ENCODE measurements around the gene PRDM16. TPM values are rescaled to one million over a fixed set of nuclear protein-coding genes. Genes with fewer than 3 reads are reported as not detected.

Gene PRDM16
- total and polyA plus RNA-seq, 2 of the 13 experiments (the other 11 are each of a cell fraction or from before 2014, with no cell fraction given): 0.15 to 0.81 TPM

DNA sequence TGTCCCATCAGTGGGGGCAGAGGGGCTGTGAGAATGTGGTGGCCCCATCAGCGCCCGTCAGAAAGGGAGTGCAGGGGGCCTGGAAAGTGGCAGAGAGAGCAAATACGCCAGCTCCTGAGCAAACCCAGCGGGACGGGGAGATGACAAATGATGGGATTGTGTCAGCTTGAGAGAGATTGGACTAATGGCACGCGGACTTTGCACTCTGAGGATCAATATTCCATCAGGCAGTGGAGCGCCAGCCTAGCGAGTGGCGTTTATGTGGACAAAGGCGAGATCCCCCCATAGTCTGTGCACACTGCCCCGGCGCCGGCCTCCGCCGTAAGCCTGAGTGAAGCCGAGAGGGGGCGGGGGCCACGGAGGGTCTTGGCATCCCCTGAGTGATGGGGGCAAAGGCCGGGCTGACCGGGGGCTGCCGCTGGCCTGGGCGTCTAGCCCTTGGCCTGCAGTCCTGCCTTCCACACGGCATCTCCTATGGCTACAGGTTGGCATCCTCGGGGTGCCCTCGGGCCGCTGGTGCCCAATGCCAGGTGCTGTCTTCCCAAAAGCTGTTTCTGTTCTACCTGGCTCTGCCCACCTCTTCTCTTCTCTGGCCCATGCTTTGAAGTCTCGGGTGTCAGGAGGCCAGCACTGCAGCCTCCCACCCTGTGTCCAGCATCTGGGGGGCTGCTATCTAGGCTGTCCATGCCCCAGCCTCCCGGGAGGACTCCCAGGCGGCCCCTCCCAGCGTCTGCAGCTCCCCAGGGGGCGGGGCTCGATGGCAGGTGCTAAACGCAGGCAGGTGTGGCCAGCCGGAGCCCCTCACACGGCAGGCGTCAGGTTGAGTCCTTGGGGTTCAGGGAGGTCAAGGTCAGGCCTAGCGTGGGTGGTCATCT is 46.5 kb downstream of the PRDM16 start (continued):
- TF ChIP-seq, protein P1, sequence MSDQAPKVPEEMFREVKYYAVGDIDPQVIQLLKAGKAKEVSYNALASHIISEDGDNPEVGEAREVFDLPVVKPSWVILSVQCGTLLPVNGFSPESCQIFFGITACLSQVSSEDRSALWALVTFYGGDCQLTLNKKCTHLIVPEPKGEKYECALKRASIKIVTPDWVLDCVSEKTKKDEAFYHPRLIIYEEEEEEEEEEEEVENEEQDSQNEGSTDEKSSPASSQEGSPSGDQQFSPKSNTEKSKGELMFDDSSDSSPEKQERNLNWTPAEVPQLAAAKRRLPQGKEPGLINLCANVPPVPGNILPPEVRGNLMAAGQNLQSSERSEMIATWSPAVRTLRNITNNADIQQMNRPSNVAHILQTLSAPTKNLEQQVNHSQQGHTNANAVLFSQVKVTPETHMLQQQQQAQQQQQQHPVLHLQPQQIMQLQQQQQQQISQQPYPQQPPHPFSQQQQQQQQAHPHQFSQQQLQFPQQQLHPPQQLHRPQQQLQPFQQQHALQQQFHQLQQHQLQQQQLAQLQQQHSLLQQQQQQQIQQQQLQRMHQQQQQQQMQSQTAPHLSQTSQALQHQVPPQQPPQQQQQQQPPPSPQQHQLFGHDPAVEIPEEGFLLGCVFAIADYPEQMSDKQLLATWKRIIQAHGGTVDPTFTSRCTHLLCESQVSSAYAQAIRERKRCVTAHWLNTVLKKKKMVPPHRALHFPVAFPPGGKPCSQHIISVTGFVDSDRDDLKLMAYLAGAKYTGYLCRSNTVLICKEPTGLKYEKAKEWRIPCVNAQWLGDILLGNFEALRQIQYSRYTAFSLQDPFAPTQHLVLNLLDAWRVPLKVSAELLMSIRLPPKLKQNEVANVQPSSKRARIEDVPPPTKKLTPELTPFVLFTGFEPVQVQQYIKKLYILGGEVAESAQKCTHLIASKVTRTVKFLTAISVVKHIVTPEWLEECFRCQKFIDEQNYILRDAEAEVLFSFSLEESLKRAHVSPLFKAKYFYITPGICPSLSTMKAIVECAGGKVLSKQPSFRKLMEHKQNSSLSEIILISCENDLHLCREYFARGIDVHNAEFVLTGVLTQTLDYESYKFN (CRISPR knock-in tag; conservative IDR thresholded peaks at IDR 0.05): peak; percentile 91
- TF ChIP-seq WIZ (CRISPR knock-in tag; IDR thresholded peaks at IDR 0.05): no peak
- no peak for TF ChIP-seq ZNF773 (CRISPR knock-in tag; IDR thresholded peaks at IDR 0.05; ENCODE audit: borderline replicate concordance)
- no peak for TF ChIP-seq ATF7 (IDR thresholded peaks at IDR 0.05)
- no peak for TF ChIP-seq ATF7 (CRISPR knock-in tag; IDR thresholded peaks at IDR 0.05)
- TF ChIP-seq SPEN (CRISPR knock-in tag; IDR thresholded peaks at IDR 0.05; ENCODE audit: low read depth): no peak; the same call in 1 of the 2 replicates

DNA sequence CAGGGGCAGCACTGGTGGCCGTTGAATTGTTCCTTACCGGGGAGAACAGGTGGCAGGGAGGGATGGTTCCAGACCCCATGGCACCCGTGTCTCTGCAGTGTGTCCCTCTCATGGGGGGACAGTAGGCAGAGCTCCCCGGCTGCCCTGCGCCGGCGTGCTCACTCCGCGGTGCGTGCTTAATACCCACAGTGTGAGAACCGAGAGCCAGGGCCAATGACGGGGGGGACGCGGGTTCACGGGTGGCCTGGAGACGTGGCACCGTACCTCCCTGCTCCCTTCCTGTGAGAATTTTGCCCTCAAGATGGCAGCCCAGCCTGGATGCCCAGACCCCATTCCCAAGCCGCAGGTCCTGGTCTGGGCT is 47.1 kb downstream of the PRDM16 start:
- Histone ChIP-seq H3K79me2 (ENCODE audit: insufficient read depth, low read length) (no peaks in the 10 kb centered on the region), H2AFZ (ENCODE audit: low read length) (no peak overlapping the region), H3K9me3 (ENCODE audit: low read length) (no peaks in the 10 kb centered on the region), H4K20me1 (ENCODE audit: insufficient read depth, low read length) (no peaks in the 10 kb centered on the region), H3K4me2 (ENCODE audit: low read depth, low read length) (no peak overlapping the region), H3K27me3 (ENCODE audit: control insufficient read depth in 1 of 2, insufficient read depth in 2 of 2, low read length in 2 of 2) (no peaks in the 10 kb centered on the region; a peak in 2 of 5 replicates), H3K27ac (ENCODE audit: extremely low read length, insufficient read depth, low read length) (no peak overlapping the region), H3K4me1 (ENCODE audit: insufficient read depth, low read length) (peaks cover 51% of the 10 kb centered on the region), H3K9ac (ENCODE audit: insufficient read depth, low read depth, low read length) (no peak overlapping the region), H3K36me3 (replicated peaks in 1 of 2; ENCODE audit: control insufficient read depth in 1 of 2, insufficient read depth in 2 of 2, low read length in 2 of 2) (no peaks in the 10 kb centered on the region), H3K4me3 (replicated peaks in 1 of 3; ENCODE audit: insufficient read depth in 1 of 3, low read depth in 2 of 3, low read length in 3 of 3) (no peak overlapping the region; a peak in 1 of 6 replicates)
- CTCF ChIA-PET (ENCODE audit: low intra/inter-chr PET ratio, low total read pairs): no interaction called here
- FAIRE-seq: no peak
- no peak for ATAC-seq
- in situ Hi-C loops (cut with HindIII; ENCODE audit: extremely low pct_ligation_motif_present, low pct_unique_long_range_greater_than_20kb) (no loop called here), intact Hi-C loops (cut with micrococcal nuclease; ENCODE audit: unreplicated experiment) (loop anchor here (10.0 kb wide), 1 partner anchor 59 kb away; no protein-coding TSS in a partner anchor)
- no TSS peak for BruUV-seq (replicated peaks)
- POLR2A ChIA-PET: interaction anchor here (1.6 kb wide), 1 partner anchor 233 kb away, joined by 3 read pairs; no protein-coding TSS in a partner anchor
- no peak for DNase-seq (ENCODE audit: low spot score)
- 84% methylated on average over 3 of the region's 18 CpGs for WGBS (ENCODE audit: low lambda C conversion rate)
- TF ChIP-seq SPEN (CRISPR knock-in tag; IDR thresholded peaks at IDR 0.05; ENCODE audit: low read depth) (no peak), PAF1 (CRISPR knock-in tag; IDR thresholded peaks at IDR 0.05) (no peak), ZNF746 (CRISPR knock-in tag; IDR thresholded peaks at IDR 0.05) (no peak), ZNF670 (CRISPR knock-in tag; IDR thresholded peaks at IDR 0.05; ENCODE audit: borderline replicate concordance) (no peak), ZNF616 (CRISPR knock-in tag; IDR thresholded peaks at IDR 0.05; ENCODE audit: low read depth) (no peak)
- TF ChIP-seq, protein P2, sequence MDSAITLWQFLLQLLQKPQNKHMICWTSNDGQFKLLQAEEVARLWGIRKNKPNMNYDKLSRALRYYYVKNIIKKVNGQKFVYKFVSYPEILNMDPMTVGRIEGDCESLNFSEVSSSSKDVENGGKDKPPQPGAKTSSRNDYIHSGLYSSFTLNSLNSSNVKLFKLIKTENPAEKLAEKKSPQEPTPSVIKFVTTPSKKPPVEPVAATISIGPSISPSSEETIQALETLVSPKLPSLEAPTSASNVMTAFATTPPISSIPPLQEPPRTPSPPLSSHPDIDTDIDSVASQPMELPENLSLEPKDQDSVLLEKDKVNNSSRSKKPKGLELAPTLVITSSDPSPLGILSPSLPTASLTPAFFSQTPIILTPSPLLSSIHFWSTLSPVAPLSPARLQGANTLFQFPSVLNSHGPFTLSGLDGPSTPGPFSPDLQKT (CRISPR knock-in tag; IDR thresholded peaks at IDR 0.05; ENCODE audit: borderline replicate concordance): no peak
- TF ChIP-seq, protein P3, sequence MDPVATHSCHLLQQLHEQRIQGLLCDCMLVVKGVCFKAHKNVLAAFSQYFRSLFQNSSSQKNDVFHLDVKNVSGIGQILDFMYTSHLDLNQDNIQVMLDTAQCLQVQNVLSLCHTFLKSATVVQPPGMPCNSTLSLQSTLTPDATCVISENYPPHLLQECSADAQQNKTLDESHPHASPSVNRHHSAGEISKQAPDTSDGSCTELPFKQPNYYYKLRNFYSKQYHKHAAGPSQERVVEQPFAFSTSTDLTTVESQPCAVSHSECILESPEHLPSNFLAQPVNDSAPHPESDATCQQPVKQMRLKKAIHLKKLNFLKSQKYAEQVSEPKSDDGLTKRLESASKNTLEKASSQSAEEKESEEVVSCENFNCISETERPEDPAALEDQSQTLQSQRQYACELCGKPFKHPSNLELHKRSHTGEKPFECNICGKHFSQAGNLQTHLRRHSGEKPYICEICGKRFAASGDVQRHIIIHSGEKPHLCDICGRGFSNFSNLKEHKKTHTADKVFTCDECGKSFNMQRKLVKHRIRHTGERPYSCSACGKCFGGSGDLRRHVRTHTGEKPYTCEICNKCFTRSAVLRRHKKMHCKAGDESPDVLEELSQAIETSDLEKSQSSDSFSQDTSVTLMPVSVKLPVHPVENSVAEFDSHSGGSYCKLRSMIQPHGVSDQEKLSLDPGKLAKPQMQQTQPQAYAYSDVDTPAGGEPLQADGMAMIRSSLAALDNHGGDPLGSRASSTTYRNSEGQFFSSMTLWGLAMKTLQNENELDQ (CRISPR knock-in tag; IDR thresholded peaks at IDR 0.05; ENCODE audit: borderline replicate concordance): no peak
- TF ChIP-seq, protein P4, sequence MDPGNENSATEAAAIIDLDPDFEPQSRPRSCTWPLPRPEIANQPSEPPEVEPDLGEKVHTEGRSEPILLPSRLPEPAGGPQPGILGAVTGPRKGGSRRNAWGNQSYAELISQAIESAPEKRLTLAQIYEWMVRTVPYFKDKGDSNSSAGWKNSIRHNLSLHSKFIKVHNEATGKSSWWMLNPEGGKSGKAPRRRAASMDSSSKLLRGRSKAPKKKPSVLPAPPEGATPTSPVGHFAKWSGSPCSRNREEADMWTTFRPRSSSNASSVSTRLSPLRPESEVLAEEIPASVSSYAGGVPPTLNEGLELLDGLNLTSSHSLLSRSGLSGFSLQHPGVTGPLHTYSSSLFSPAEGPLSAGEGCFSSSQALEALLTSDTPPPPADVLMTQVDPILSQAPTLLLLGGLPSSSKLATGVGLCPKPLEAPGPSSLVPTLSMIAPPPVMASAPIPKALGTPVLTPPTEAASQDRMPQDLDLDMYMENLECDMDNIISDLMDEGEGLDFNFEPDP (CRISPR knock-in tag; conservative IDR thresholded peaks at IDR 0.05): no peak
